ENCODE data around the gene MAK. TPM values are rescaled to one million over a fixed set of nuclear protein-coding genes. Genes with fewer than 3 reads are reported as not detected.

MAK gene
- total and polyA plus RNA-seq, 2 experiments from 2014 or later: 0.35 to 1.6 TPM

DNA sequence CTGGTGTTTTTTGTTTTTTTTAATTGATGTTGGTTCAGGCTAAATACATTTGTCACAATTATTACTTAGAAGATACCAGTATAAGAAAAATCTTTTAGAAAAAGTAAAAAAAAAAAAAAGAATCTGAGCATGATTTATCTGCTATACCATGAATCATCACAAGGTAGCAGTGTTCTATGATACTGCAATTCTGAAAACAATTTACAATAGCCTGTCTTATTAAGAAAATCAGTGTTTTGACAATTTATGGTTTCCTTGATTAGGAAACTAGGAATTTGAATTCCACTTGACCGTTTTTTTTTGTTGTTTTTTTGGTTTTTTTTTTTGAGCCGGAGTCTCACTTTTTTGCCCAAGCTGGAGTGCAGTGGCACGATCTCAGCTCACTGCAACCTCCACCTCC lies 9.3 kb upstream of the MAK start:
- Mint-ChIP-seq H3K27me3 (ENCODE audit: insufficient read depth, low read depth, poor library complexity) (peaks cover 3% of the 10 kb centered on the region), H3K4me3 (no peak overlapping the region), H3K4me1 (no peaks in the 10 kb centered on the region), H3K9me3 (no peaks in the 10 kb centered on the region; the same call in 2 of the 3 replicates), H3K27ac (no peak overlapping the region), H3K36me3 (ENCODE audit: low read depth) (no peaks in the 10 kb centered on the region)
- H3K27ac ChIP-seq (ENCODE audit: low read depth): no peak overlapping the region
- H3K4me2 ChIP-seq: no peak overlapping the region
- H3K36me3 ChIP-seq (ENCODE audit: insufficient read depth): no peaks in the 10 kb centered on the region
- no peak overlapping the region for H3K4me3 ChIP-seq
- H3F3A ChIP-seq (replicated peaks; ENCODE audit: low read depth): no peaks in the 10 kb centered on the region
- H3K9me2 ChIP-seq (ENCODE audit: insufficient read depth): no peaks in the 10 kb centered on the region
- H4K20me1 ChIP-seq (replicated peaks; ENCODE audit: insufficient read depth): 0 out of 2 replicates have a peak, but pooled peaks cover 3% of the 10 kb centered on the region
- DNase-seq (ENCODE audit: low spot score) (peak; percentile 27), ATAC-seq (no peak)
- no peak overlapping the region for H2AFZ ChIP-seq
- TF ChIP-seq, protein P1, sequence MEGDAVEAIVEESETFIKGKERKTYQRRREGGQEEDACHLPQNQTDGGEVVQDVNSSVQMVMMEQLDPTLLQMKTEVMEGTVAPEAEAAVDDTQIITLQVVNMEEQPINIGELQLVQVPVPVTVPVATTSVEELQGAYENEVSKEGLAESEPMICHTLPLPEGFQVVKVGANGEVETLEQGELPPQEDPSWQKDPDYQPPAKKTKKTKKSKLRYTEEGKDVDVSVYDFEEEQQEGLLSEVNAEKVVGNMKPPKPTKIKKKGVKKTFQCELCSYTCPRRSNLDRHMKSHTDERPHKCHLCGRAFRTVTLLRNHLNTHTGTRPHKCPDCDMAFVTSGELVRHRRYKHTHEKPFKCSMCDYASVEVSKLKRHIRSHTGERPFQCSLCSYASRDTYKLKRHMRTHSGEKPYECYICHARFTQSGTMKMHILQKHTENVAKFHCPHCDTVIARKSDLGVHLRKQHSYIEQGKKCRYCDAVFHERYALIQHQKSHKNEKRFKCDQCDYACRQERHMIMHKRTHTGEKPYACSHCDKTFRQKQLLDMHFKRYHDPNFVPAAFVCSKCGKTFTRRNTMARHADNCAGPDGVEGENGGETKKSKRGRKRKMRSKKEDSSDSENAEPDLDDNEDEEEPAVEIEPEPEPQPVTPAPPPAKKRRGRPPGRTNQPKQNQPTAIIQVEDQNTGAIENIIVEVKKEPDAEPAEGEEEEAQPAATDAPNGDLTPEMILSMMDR (conservative IDR thresholded peaks at IDR 0.05; ENCODE audit: low read depth in 2 of 2): peak in 1 of 2 experiments; percentile 57; a peak in 3 of 4 replicates
- TF ChIP-seq, protein P2, sequence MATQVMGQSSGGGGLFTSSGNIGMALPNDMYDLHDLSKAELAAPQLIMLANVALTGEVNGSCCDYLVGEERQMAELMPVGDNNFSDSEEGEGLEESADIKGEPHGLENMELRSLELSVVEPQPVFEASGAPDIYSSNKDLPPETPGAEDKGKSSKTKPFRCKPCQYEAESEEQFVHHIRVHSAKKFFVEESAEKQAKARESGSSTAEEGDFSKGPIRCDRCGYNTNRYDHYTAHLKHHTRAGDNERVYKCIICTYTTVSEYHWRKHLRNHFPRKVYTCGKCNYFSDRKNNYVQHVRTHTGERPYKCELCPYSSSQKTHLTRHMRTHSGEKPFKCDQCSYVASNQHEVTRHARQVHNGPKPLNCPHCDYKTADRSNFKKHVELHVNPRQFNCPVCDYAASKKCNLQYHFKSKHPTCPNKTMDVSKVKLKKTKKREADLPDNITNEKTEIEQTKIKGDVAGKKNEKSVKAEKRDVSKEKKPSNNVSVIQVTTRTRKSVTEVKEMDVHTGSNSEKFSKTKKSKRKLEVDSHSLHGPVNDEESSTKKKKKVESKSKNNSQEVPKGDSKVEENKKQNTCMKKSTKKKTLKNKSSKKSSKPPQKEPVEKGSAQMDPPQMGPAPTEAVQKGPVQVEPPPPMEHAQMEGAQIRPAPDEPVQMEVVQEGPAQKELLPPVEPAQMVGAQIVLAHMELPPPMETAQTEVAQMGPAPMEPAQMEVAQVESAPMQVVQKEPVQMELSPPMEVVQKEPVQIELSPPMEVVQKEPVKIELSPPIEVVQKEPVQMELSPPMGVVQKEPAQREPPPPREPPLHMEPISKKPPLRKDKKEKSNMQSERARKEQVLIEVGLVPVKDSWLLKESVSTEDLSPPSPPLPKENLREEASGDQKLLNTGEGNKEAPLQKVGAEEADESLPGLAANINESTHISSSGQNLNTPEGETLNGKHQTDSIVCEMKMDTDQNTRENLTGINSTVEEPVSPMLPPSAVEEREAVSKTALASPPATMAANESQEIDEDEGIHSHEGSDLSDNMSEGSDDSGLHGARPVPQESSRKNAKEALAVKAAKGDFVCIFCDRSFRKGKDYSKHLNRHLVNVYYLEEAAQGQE (IDR thresholded peaks at IDR 0.05; ENCODE audit: unreplicated experiment): no peak
- no peaks in the 10 kb centered on the region for H3K27me3 ChIP-seq (ENCODE audit: insufficient read depth)
- H3K79me2 ChIP-seq (replicated peaks; ENCODE audit: insufficient read depth): no peaks in the 10 kb centered on the region
- H3K4me1 ChIP-seq (ENCODE audit: insufficient read depth): no peaks in the 10 kb centered on the region

DNA sequence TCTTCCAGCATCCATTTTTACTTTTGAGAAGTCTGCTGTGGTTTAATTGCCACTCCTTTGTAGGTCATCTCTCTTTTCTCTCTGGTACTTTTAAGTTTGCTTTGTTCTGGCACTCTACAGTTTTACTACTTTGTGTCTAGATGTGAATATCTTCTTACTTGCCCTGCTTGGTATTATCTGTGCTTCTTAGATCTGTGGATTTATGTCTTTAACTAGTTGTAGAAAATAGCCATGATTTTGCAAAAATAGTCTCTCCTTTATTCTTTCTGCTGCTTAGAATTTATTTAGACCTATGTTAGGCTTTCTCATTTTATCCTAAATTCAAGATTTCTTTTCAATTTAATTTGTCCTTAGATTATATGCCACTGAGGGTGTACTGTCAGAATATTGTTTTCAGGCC lies 5.2 kb upstream of the MAK start:
- H3K4me3 ChIP-seq: no peak overlapping the region
- peaks cover 2% of the 10 kb centered on the region for H3K27me3 Mint-ChIP-seq (ENCODE audit: insufficient read depth, low read depth, poor library complexity)
- no peaks in the 10 kb centered on the region for H3F3A ChIP-seq (replicated peaks; ENCODE audit: low read depth)
- H3K36me3 ChIP-seq (ENCODE audit: insufficient read depth): no peaks in the 10 kb centered on the region
- no peak overlapping the region for H2AFZ ChIP-seq
- H3K36me3 Mint-ChIP-seq (ENCODE audit: low read depth): no peaks in the 10 kb centered on the region
- H3K4me3 Mint-ChIP-seq: no peak overlapping the region
- no peaks in the 10 kb centered on the region for H3K79me2 ChIP-seq (replicated peaks; ENCODE audit: insufficient read depth)
- H3K4me2 ChIP-seq: no peak overlapping the region
- 0 out of 2 replicates have a peak, but pooled peaks cover 3% of the 10 kb centered on the region for H4K20me1 ChIP-seq (replicated peaks; ENCODE audit: insufficient read depth)
- ATAC-seq: no peak
- peaks cover 4% of the 10 kb centered on the region; the same call in 2 of the 3 replicates for H3K4me1 Mint-ChIP-seq
- DNase-seq (ENCODE audit: low spot score): no peak
- no peaks in the 10 kb centered on the region for H3K9me3 Mint-ChIP-seq
- no peaks in the 10 kb centered on the region for H3K27me3 ChIP-seq (ENCODE audit: insufficient read depth)
- H3K27ac ChIP-seq (ENCODE audit: low read depth): no peak overlapping the region
- peaks cover 4% of the 10 kb centered on the region for H3K4me1 ChIP-seq (ENCODE audit: insufficient read depth)
- no peak overlapping the region for H3K27ac Mint-ChIP-seq
- no peaks in the 10 kb centered on the region for H3K9me2 ChIP-seq (ENCODE audit: insufficient read depth)
- TF ChIP-seq STAT1 (IDR thresholded peaks at IDR 0.05; ENCODE audit: unreplicated experiment) (no peak), EZH2phosphoT487 (IDR thresholded peaks at IDR 0.05; ENCODE audit: unreplicated experiment) (no peak), ZNF331 (CRISPR knock-in tag; IDR thresholded peaks at IDR 0.05; ENCODE audit: low read depth) (no peak), JUNB (IDR thresholded peaks at IDR 0.05; ENCODE audit: unreplicated experiment) (no peak), NANOG (IDR thresholded peaks at IDR 0.05; ENCODE audit: borderline replicate concordance) (no peak), ZNF114 (CRISPR knock-in tag; IDR thresholded peaks at IDR 0.05) (no peak), ZNF462 (CRISPR knock-in tag; IDR thresholded peaks at IDR 0.05) (no peak), CREB1 (CRISPR knock-in tag; IDR thresholded peaks at IDR 0.05; ENCODE audit: low read depth) (no peak), POLR2AphosphoS5 (IDR thresholded peaks at IDR 0.05; ENCODE audit: low read depth) (no peak)
